B cell (primary cell): ENCODE data around the gene PDK2. TPM values are rescaled to one million over a fixed set of nuclear protein-coding genes. Genes with fewer than 3 reads are reported as not detected.
A peak's percentile ranks its signal among the peaks of the same experiment; 100 is the strongest.

ENCODE experiments used
- ATAC-seq: fragments of 200-7000 bp; cut with Tn5 transposase; one replicate; pipeline ENCODE4 v1.10.0; 2021; ENCODE audit warnings: low read depth, mild to moderate bottlenecking, moderate number of reproducible peaks, moderate library complexity
- CTCF ChIA-PET: fragments of 350-600 bp; sonication (Branson Sonifier 250); formaldehyde crosslinking; loops from one replicate; lab custom pipeline; 2021; ENCODE audit warnings: antibody characterized with exemption, inconsistent platforms; lab: Charles Lee
- POLR2A ChIA-PET: fragments of 350-600 bp; sonication (Branson Sonifier 250); formaldehyde crosslinking; loops from one replicate; lab custom pipeline; 2021; ENCODE audit warnings: antibody characterized with exemption; lab: Charles Lee
- DNase-seq: peaks from one replicate; pipeline ENCODE4 v3.0.0; 2013
- H2AFZ ChIP-seq: 2 replicates; pipeline ENCODE4 v1.6.1; 2012; ENCODE audit warnings: mild to moderate bottlenecking, low read depth, low read length; ENCODE audit not compliant: insufficient read depth, poor library complexity, severe bottlenecking
- H3K27ac ChIP-seq, 2 donors: 1 replicate in 1 of 2; 2 replicates in 1 of 2; pipeline ENCODE4 v1.5.1; 2012 to 2013; ENCODE audit warnings: low read length in 2 of 2, mild to moderate bottlenecking in 2 of 2, moderate library complexity in 1 of 2
- H3K27me3 ChIP-seq, 4 experiments: fragments of 200-600 bp in 1 of 4; sonication (generic) in 1 of 4; replicated peaks in 1 of 4; 1 replicate in 2 of 4; 2 replicates in 2 of 4; pipeline versions ENCODE4 v1.6.1 to v1.7.0; 2013 to 2016; ENCODE audit warnings: low read length in 3 of 4, mild to moderate bottlenecking in 2 of 4, mixed read lengths in 1 of 4, moderate library complexity in 1 of 4; ENCODE audit not compliant: insufficient read depth in 4 of 4, control insufficient read depth in 3 of 4; ENCODE audit errors: control extremely low read depth in 1 of 4
- H3K36me3 ChIP-seq, 2 experiments: replicated peaks in 1 of 2; 1 replicate in 1 of 2; 2 replicates in 1 of 2; pipeline versions ENCODE4 v1.6.1 to v1.7.1; 2013; ENCODE audit warnings: low read length in 1 of 2; ENCODE audit not compliant: insufficient read depth in 2 of 2, control insufficient read depth in 1 of 2; ENCODE audit errors: control extremely low read depth in 1 of 2, extremely low read depth in 1 of 2
- H3K4me1 ChIP-seq, 2 donors: fragments of 200-600 bp in 1 of 2; sonication (generic) in 1 of 2; 1 replicate in 1 of 2; 2 replicates in 1 of 2; pipeline versions ENCODE4 v1.5.1 to v1.6.1; 2013 to 2017; ENCODE audit warnings: low read length in 2 of 2; ENCODE audit not compliant: control insufficient read depth in 2 of 2, insufficient read depth in 2 of 2
- H3K4me2 ChIP-seq: replicated peaks from 2 replicates; pipeline ENCODE3; 2012; ENCODE audit warnings: mild to moderate bottlenecking, low read depth, low read length; ENCODE audit not compliant: poor library complexity, severe bottlenecking
- H3K4me3 ChIP-seq, 5 experiments: fragments of 200-600 bp in 1 of 5; sonication (generic) in 1 of 5; 1 replicate in 3 of 5; 2 replicates in 2 of 5; pipeline versions ENCODE4 v1.5.1 to v1.7.0; 2011 to 2016; ENCODE audit warnings: low read length in 4 of 5, mild to moderate bottlenecking in 4 of 5, low read depth in 2 of 5, control low read depth in 1 of 5, moderate library complexity in 1 of 5; ENCODE audit not compliant: insufficient read depth in 1 of 5; ENCODE audit errors: control extremely low read depth in 1 of 5, extremely low read depth in 1 of 5
- H3K79me2 ChIP-seq: fragments of 200-600 bp; sonication (generic); one replicate; pipeline ENCODE4 v1.6.0; 2016; ENCODE audit warnings: low read length; ENCODE audit not compliant: control insufficient read depth, insufficient read depth
- H3K9ac ChIP-seq: fragments of 200-600 bp; sonication (generic); 2 replicates; pipeline ENCODE4 v1.6.1; 2017; ENCODE audit warnings: mild to moderate bottlenecking, low read length, moderate library complexity
- H3K9me3 ChIP-seq, 3 donors: one replicate each; pipeline versions ENCODE4 v1.6.1 to v1.7.1; 2013; ENCODE audit warnings: low read length in 2 of 3; ENCODE audit not compliant: control insufficient read depth in 2 of 3, insufficient read depth in 1 of 3; ENCODE audit errors: control extremely low read depth in 1 of 3
- H4K20me1 ChIP-seq: 2 replicates; pipeline ENCODE4 v1.6.0; 2012; ENCODE audit warnings: mild to moderate bottlenecking, low read length; ENCODE audit not compliant: insufficient read depth, control insufficient read depth, poor library complexity, severe bottlenecking
- H3K27ac Mint-ChIP-seq: one replicate; pipeline ENCODE4 v1.8.0; 2021; ENCODE audit warnings: mixed read lengths
- H3K27me3 Mint-ChIP-seq: one replicate; pipeline ENCODE4 v1.8.0; 2021; ENCODE audit warnings: mixed read lengths
- H3K4me1 Mint-ChIP-seq: one replicate; pipeline ENCODE4 v1.8.0; 2021; ENCODE audit warnings: mixed read lengths
- H3K4me3 Mint-ChIP-seq: one replicate; pipeline ENCODE4 v1.8.0; 2021; ENCODE audit warnings: mixed read lengths
- H3K9me3 Mint-ChIP-seq: one replicate; pipeline ENCODE4 v1.8.0; 2022; ENCODE audit warnings: mixed read lengths; ENCODE audit not compliant: insufficient read depth
- CTCF ChIP-seq: fragments of 200-600 bp; IDR thresholded peaks from one replicate; pipeline ENCODE4 v1.8.0; 2022; ENCODE audit warnings: antibody characterized with exemption, mild to moderate bottlenecking
- EZH2 ChIP-seq: IDR thresholded peaks from 2 replicates; pipeline ENCODE4 v1.6.1; 2012; ENCODE audit warnings: borderline replicate concordance, low read depth, mild to moderate bottlenecking, moderate library complexity, low read length; ENCODE audit not compliant: insufficient read depth, poor library complexity, severe bottlenecking
- WGBS: methylation state at CpG from one replicate; pipeline ENCODE4 v1.1.5; 2013; ENCODE audit warnings: missing lambda C conversion rate; ENCODE audit not compliant: insufficient coverage; 5-methylcytosine and 5-hydroxymethylcytosine counted together
- intact Hi-C: fragments of 100-400 bp; cut with micrococcal nuclease; formaldehyde crosslinking; loops from one replicate; pipeline ENCODE4 v1.10.0; 2022
- polyA plus RNA-seq: library from polyadenylated mRNA; depleted of rRNA; stranded (reverse); fragments of >200 nt; gene quantifications from 2 replicates; pipeline ENCODE4 v1.2.3, GENCODE V29; 2012
- total RNA-seq, 2 donors: library from RNA; stranded (reverse); fragments of 120-200 nt in 1 of 2; gene quantifications; 1 replicate in 1 of 2; 2 replicates in 1 of 2; pipeline versions ENCODE4 v1.2.3 to v1.2.4, GENCODE V29; 2013 to 2022

PDK2 gene
- total and polyA plus RNA-seq, 2 donors (not counting 1 experiment from before 2014, with no cell fraction given): 35.2 to 73.2 TPM

GRCh38 chr17:50139950-50140885 is 45.1 kb downstream of the PDK2 start:
- peaks cover 61% of the 10 kb centered on the region for H3K4me1 Mint-ChIP-seq
- peaks cover 58% of the 10 kb centered on the region for H3K79me2 ChIP-seq

More at GRCh38 chr17:50139950-50140885, 45.1 kb downstream of the PDK2 start:
- intact Hi-C loops: loop anchor here (1.0 to 2.0 kb wide), 4 partner anchors 8 to 59 kb away; no protein-coding TSS in a partner anchor
- ATAC-seq (peak; percentile 83), DNase-seq (peak; percentile 85)
- no peaks in the 10 kb centered on the region for H3K27me3 ChIP-seq
- Mint-ChIP-seq H3K4me3 (peak overlapping the region; percentile 64), H3K27me3 (no peaks in the 10 kb centered on the region), H3K27ac (peak overlapping the region; percentile 81), H3K9me3 (no peaks in the 10 kb centered on the region)
- peak overlapping the region in 1 of 2 donors; percentile 48 for H3K27ac ChIP-seq
- peak; percentile 92 for TF ChIP-seq CTCF
- TF ChIP-seq EZH2: no peak
- ChIA-PET CTCF (interaction anchor here (0.7 to 3.8 kb wide), 12 partner anchors 9 to 143 kb away, joined by 3 to 79 read pairs (median 6); partner anchors contain the start of genes PPP1R9B and SAMD14), POLR2A (interaction anchor here (0.8 to 1.9 kb wide), 6 partner anchors 9 to 25 kb away, joined by 3 to 9 read pairs (median 5); partner anchors contain the start of gene SAMD14)
- no peaks in the 10 kb centered on the region for H3K9me3 ChIP-seq
- H3K36me3 ChIP-seq: peaks cover 5 to 98% of the 10 kb centered on the region in 2 experiments
- WGBS: 29% methylated on average over 12 of the region's 19 CpGs
- H3K9ac ChIP-seq: no peak overlapping the region
- no peak overlapping the region for H3K4me3 ChIP-seq
- H2AFZ ChIP-seq: no peak overlapping the region
- peaks cover 51 to 60% of the 10 kb centered on the region in 2 donors for H3K4me1 ChIP-seq
- H3K4me2 ChIP-seq: peak overlapping the region; percentile 63
- peaks cover 100% of the 10 kb centered on the region for H4K20me1 ChIP-seq
